HG02623 (cell line): ENCODE data around the gene CPLX1.

Experiments
- ATAC-seq: cut with Tn5 transposase; IDR thresholded peaks from one replicate; pipeline ENCODE4 v1.9.1; 2021; ENCODE audit warnings: moderate library complexity; ENCODE audit not compliant: unreplicated experiment

Gene CPLX1

DNA sequence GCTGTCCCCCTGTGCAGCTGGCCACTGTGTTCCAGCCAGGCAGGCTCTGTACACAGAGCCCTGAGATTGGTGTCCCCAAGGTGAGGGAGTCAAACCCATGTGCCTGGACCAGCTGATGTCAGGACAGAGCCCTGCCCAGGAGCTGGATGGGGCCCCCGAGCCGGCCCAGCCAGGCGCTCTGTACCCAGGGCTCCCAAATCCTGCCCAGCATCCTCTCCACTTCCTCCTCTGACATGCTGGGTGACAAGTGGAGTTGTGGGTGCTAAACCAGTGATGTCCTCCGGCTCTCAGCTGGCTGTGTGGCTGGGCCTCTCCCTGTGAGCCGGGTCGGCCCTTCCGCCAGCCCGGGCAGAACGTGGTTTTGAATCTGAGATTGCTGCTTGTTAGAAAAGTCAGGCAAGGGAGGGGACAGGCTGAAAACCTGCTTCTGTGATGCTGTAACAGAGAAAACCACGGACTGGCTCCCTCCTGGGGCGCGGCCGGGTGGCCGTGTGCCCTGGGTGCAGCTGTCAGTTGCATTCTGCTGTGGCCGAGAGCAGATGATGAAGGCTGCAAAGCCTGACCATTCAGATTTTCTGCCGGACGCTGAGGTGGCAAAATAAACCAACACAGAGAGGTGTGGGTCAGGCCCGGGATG lies 7.9 kb upstream of the CPLX1 start:
- ATAC-seq, result no peak

DNA sequence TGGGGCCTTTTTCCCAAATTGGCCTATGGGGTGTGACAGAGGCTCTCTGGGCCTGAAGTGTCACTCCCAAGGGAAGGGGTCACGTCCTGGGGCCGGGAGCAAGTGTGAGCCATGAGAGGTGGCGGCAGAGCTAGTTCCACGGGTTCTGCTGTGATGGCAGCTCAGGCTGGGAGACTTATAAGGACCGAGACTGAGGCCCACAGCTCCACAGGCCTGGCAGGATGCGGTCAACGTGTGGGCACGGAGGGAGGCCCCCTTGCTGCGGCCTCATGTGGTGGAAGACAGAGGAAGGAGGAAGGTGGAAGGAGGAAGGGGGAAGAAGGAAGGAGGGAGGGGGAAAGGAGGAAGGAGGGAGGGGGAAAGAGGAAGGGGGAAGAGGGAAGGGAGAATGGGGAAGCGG lies 7.2 kb upstream of the CPLX1 start:
- ATAC-seq, result no peak

- no peak for ATAC-seq
Observed at GRCh38 chr4:832536-832935, 6.6 kb upstream of the CPLX1 start.

- ATAC-seq, result no peak
Observed at GRCh38 chr4:832108-832507, 6.2 kb upstream of the CPLX1 start.

GRCh38 chr4:831483-831805 lies 5.5 kb upstream of the CPLX1 start:
- no peak for ATAC-seq

- ATAC-seq, result no peak
Observed at GRCh38 chr4:830601-831482, 4.9 kb upstream of the CPLX1 start.

DNA sequence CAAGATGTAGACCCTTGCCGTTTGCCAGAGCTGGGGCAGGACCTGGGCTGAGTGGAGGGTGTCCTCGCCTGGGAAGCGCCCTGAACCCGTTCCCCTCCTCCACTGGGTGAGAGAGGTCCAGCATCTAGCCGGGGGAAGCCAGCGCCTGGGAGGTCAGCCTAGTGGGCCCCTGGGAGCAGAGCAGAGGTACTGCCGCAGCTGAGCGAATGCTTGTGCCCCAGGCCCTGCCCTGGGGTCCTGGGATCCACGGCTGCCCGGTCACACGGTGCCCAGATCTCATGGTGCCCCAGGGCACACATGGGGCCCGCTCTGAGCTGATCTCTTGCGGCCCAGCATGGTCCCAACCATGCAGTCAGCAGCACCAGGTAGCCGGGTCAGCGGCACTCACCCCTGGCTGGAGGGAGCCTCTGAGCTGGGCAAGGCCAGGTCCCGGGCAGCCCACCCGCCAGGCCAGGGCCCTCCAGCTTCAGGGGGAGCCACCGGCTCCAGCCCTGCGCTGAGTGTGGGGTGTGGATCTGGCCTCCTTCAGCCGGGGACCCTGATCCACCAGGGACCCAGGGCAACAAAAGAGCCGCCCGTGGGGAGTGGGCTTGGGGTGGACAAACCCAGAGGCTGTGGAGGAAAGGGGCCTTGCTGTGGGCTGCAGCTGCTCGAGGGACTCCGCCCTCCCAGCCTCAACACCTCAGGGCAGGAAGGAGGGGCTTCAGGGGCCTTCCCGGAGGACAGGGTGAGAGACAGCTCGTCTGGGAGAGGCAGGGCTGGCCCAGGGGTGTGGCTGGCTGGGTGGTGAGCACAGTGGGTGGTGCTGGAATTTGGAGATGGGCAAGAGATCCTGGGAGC lies 4.1 kb upstream of the CPLX1 start:
- no peak for ATAC-seq

- ATAC-seq, result no peak
Observed at GRCh38 chr4:829291-829690, 3.4 kb upstream of the CPLX1 start.

DNA sequence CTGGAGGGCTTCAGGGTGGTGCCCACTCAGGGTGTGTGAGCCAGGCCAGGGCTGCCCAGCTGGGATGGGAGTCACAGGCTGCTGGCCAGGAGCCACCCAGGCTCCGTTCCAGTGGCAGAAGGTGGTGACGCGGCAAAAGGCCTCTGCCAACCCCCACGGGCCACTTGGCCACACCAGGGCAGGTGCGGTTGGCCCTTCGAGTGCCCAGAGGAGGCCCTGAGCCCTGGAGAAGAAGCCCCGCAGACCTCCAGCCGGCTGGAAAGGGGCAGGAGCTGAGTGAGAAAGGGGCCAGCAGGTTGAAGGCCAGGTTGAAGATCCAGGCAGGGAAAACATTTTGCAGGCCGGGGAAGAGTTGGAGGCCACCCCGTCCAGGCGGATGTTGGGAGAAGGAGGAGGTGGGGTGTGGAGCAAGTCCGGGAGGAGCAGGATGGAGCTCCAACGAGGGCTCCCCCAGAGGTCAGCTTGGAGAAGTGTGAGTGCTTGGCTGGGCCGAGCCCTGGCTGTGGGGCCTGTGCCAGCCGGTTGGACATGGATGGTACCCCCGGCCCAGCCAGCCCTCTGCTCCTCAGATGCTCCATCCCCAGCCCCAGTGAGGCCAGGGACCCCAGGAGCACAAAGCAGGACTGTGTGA lies 2.8 kb upstream of the CPLX1 start:
- ATAC-seq, result no peak

GRCh38 chr4:827209-828081 lies 1.5 kb upstream of the CPLX1 start:
- ATAC-seq, result no peak

DNA sequence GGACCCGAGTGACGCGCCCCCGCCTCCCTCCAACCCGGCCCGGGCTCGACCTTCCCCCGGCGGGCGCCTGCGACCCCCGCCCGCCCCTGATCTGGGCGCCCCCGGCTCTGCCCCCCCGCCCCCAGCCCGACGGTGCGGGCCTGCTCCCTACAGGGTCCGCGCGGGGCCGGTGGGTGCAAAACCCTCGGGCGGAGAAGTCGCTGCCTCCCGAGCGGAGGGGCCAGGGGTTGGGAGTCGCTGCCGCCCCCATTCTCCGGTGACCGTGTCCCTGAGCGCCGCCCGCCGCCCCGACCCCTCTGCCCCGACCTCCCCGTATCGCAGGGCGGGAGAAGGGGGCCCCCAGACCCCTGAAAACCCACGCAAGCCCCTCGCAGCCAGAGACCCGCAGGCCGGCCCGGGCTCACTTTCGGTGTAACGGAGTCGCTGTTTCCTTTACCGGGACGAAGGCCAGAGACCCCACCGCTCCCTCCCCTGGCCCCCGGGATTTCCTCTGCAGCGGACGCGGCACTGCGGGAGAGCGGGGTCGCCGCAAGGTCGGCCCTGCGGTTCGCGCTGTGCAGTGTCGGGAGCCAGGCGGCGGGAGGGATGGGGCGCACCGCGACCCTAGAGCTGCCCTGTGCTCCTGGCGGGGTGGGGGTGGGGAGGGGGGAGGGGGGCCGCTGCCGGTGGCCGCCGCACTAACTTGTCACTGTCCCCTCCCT lies 729 bp upstream of the CPLX1 start:
- no peak for ATAC-seq

DNA sequence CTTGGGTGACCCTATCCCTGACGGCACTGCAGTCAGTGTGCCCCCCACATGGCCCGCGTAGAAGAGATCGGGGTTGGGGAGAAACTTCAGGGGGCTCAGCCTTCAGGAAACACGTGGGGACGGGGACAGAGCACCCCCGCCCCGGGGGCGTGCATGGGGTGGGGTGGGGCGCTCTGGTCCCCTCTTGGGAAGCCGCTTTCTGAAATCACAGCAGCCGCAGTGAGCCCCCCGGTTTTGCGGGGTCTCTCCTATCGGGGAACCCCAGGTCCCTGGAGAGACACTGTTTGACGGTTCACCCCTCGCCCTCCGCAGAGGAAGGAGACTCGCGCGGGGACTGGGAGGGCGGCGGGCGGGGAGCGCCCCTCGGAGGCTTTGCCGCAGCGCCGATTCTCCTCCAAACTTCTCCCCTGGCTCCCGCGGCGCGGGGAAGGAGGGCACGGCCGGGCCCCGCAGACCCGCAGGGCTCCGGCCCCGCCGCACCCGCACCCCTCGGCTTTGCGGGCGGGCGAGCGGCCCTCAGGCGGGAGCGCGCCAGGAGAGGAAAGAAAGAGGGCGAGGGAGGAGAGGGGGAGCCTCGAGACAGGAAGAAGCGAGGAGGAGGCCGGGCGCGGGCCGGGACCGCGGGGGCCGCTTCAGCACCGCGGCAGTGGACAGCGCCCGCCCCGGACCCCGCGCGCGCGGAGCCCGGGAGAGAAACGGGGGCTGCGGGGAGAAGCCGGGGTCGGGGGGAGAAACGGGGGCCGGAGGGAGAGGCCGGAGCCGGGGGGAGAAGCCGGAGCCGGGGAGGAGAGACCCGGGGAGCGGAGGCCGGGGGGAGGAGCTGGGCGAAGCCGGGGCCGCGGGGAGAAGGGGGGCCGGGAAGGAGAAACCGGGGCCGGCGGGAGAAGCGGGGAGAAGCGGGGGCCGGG lies 612 bp downstream of the CPLX1 start:
- ATAC-seq, result no peak

GRCh38 chr4:824461-825062 lies 1.4 kb downstream of the CPLX1 start:
- ATAC-seq, result no peak

- ATAC-seq, result no peak
Observed at GRCh38 chr4:823761-824460, 2.0 kb downstream of the CPLX1 start.

DNA sequence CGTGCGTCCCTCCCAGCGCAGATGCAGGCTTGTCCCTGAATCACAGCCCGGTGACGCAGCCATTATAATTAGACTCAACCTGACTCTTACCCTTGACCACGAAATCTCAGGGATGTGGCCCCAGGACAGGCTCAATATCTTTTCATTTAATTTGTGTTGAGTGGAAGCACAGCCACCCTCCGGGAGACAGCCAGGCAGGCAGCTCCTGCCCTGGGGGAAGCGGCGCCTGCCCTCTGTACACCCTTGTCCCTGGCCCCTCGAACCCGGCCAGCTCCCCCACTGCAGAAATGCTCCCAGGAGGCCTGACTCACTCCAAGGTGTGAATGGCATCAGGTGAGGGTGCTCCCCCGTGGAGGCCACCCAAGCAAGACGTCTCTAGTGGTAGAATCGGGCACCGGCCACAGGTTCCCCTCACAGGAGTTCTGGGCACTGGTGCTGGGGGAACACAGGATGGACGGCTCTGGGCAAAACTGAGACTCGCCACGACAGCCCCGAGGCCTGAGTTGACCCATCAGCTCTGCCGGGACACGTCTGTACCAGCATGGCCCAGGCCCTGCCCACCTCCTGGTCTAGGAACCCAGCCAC lies 2.7 kb downstream of the CPLX1 start:
- ATAC-seq, result no peak

- no peak for ATAC-seq
Observed at GRCh38 chr4:822361-823175, 3.4 kb downstream of the CPLX1 start.
